ENCODE results near the gene CPT1A. TPM values are rescaled to one million over a fixed set of nuclear protein-coding genes. Genes with fewer than 3 reads are reported as not detected.

Gene CPT1A
- total RNA-seq, 1 experiment from 2014 or later = 13.1 TPM

GRCh38 chr11:68762481-68762880 is 79.2 kb downstream of the CPT1A start:
- H4K20me1 ChIP-seq (ENCODE audit: insufficient read depth, low read depth, low read length) = no peaks in the 10 kb centered on the region
- no peaks in the 10 kb centered on the region for H3K79me2 ChIP-seq (ENCODE audit: low read length)
- no peaks in the 10 kb centered on the region for H3K36me3 ChIP-seq (ENCODE audit: insufficient read depth, low read length)
- no peaks in the 10 kb centered on the region for H3K9me2 ChIP-seq (replicated peaks; ENCODE audit: insufficient read depth, low read length)
- no peak overlapping the region for H3K4me3 ChIP-seq (ENCODE audit: low read length)
- no peaks in the 10 kb centered on the region for H3K4me1 ChIP-seq (ENCODE audit: low read length)
- DNase-seq = no peak
- H3K9ac ChIP-seq (ENCODE audit: low read length) = no peak overlapping the region
- no peak overlapping the region for H2AFZ ChIP-seq (ENCODE audit: low read length)
- H3K9me3 ChIP-seq (ENCODE audit: low read length) = no peaks in the 10 kb centered on the region
- no peaks in the 10 kb centered on the region for H3K27me3 ChIP-seq (ENCODE audit: low read length)
- no peak overlapping the region for H3K4me2 ChIP-seq (ENCODE audit: low read depth, low read length, poor library complexity, severe bottlenecking)
- H3K27ac ChIP-seq (ENCODE audit: low read length) = no peak overlapping the region

- Histone ChIP-seq H3K4me1 (ENCODE audit: low read length) (no peaks in the 10 kb centered on the region), H3K9me3 (ENCODE audit: low read length) (no peaks in the 10 kb centered on the region), H3K4me2 (ENCODE audit: low read depth, low read length, poor library complexity, severe bottlenecking) (no peak overlapping the region), H3K9me2 (replicated peaks; ENCODE audit: insufficient read depth, low read length) (no peaks in the 10 kb centered on the region), H3K9ac (ENCODE audit: low read length) (no peak overlapping the region), H3K27ac (ENCODE audit: low read length) (no peak overlapping the region), H4K20me1 (ENCODE audit: insufficient read depth, low read depth, low read length) (no peaks in the 10 kb centered on the region), H3K4me3 (ENCODE audit: low read length) (no peak overlapping the region), H3K36me3 (ENCODE audit: insufficient read depth, low read length) (no peaks in the 10 kb centered on the region), H3K27me3 (ENCODE audit: low read length) (no peaks in the 10 kb centered on the region), H3K79me2 (ENCODE audit: low read length) (no peaks in the 10 kb centered on the region), H2AFZ (ENCODE audit: low read length) (no peak overlapping the region)
- DNase-seq = no peak
Measured at GRCh38 chr11:68761801-68762200, 79.9 kb downstream of the CPT1A start.

- Histone ChIP-seq H2AFZ (ENCODE audit: low read length) (no peak overlapping the region), H3K9ac (ENCODE audit: low read length) (no peak overlapping the region), H3K27me3 (ENCODE audit: low read length) (no peaks in the 10 kb centered on the region), H3K27ac (ENCODE audit: low read length) (no peak overlapping the region), H3K36me3 (ENCODE audit: insufficient read depth, low read length) (no peaks in the 10 kb centered on the region), H3K4me1 (ENCODE audit: low read length) (no peaks in the 10 kb centered on the region), H3K4me2 (ENCODE audit: low read depth, low read length, poor library complexity, severe bottlenecking) (no peak overlapping the region), H3K4me3 (ENCODE audit: low read length) (no peak overlapping the region), H3K9me2 (replicated peaks; ENCODE audit: insufficient read depth, low read length) (no peaks in the 10 kb centered on the region), H4K20me1 (ENCODE audit: insufficient read depth, low read depth, low read length) (no peaks in the 10 kb centered on the region), H3K9me3 (ENCODE audit: low read length) (no peaks in the 10 kb centered on the region), H3K79me2 (ENCODE audit: low read length) (no peaks in the 10 kb centered on the region)
- DNase-seq = no peak
Measured at GRCh38 chr11:68759991-68760390, 81.7 kb downstream of the CPT1A start.

- Histone ChIP-seq H2AFZ (ENCODE audit: low read length) (no peak overlapping the region), H3K9me2 (replicated peaks; ENCODE audit: insufficient read depth, low read length) (no peaks in the 10 kb centered on the region), H3K4me3 (ENCODE audit: low read length) (no peak overlapping the region), H3K79me2 (ENCODE audit: low read length) (no peaks in the 10 kb centered on the region), H3K27ac (ENCODE audit: low read length) (no peak overlapping the region), H4K20me1 (ENCODE audit: insufficient read depth, low read depth, low read length) (no peaks in the 10 kb centered on the region), H3K4me1 (ENCODE audit: low read length) (no peaks in the 10 kb centered on the region), H3K4me2 (ENCODE audit: low read depth, low read length, poor library complexity, severe bottlenecking) (no peak overlapping the region), H3K27me3 (ENCODE audit: low read length) (no peaks in the 10 kb centered on the region), H3K9ac (ENCODE audit: low read length) (no peak overlapping the region), H3K9me3 (ENCODE audit: low read length) (no peaks in the 10 kb centered on the region), H3K36me3 (ENCODE audit: insufficient read depth, low read length) (no peaks in the 10 kb centered on the region)
- no peak for DNase-seq
Measured at GRCh38 chr11:68757711-68758110, 84.0 kb downstream of the CPT1A start.

GRCh38 chr11:68756171-68756766 is 85.4 kb downstream of the CPT1A start:
- Histone ChIP-seq H3K27ac (ENCODE audit: low read length) (no peak overlapping the region), H3K9ac (ENCODE audit: low read length) (no peak overlapping the region), H3K36me3 (ENCODE audit: insufficient read depth, low read length) (no peaks in the 10 kb centered on the region), H3K27me3 (ENCODE audit: low read length) (no peaks in the 10 kb centered on the region), H2AFZ (ENCODE audit: low read length) (no peak overlapping the region), H3K79me2 (ENCODE audit: low read length) (no peaks in the 10 kb centered on the region), H3K9me2 (replicated peaks; ENCODE audit: insufficient read depth, low read length) (no peaks in the 10 kb centered on the region), H4K20me1 (ENCODE audit: insufficient read depth, low read depth, low read length) (no peaks in the 10 kb centered on the region), H3K4me1 (ENCODE audit: low read length) (no peaks in the 10 kb centered on the region), H3K4me2 (ENCODE audit: low read depth, low read length, poor library complexity, severe bottlenecking) (no peak overlapping the region), H3K4me3 (ENCODE audit: low read length) (no peak overlapping the region), H3K9me3 (ENCODE audit: low read length) (no peaks in the 10 kb centered on the region)
- no peak for DNase-seq

GRCh38 chr11:68753300-68753699 is 88.4 kb downstream of the CPT1A start:
- Histone ChIP-seq H4K20me1 (ENCODE audit: insufficient read depth, low read depth, low read length) (no peaks in the 10 kb centered on the region), H3K4me1 (ENCODE audit: low read length) (no peaks in the 10 kb centered on the region), H3K4me2 (ENCODE audit: low read depth, low read length, poor library complexity, severe bottlenecking) (no peak overlapping the region), H3K27me3 (ENCODE audit: low read length) (no peaks in the 10 kb centered on the region), H3K36me3 (ENCODE audit: insufficient read depth, low read length) (no peaks in the 10 kb centered on the region), H3K9me3 (ENCODE audit: low read length) (no peaks in the 10 kb centered on the region), H3K27ac (ENCODE audit: low read length) (no peak overlapping the region), H3K4me3 (ENCODE audit: low read length) (no peak overlapping the region), H2AFZ (ENCODE audit: low read length) (no peak overlapping the region), H3K9me2 (replicated peaks; ENCODE audit: insufficient read depth, low read length) (no peaks in the 10 kb centered on the region), H3K9ac (ENCODE audit: low read length) (no peak overlapping the region), H3K79me2 (ENCODE audit: low read length) (no peaks in the 10 kb centered on the region)
- peak; percentile 59 for DNase-seq

- Histone ChIP-seq H3K4me1 (ENCODE audit: low read length) (no peaks in the 10 kb centered on the region), H3K9me3 (ENCODE audit: low read length) (no peaks in the 10 kb centered on the region), H3K79me2 (ENCODE audit: low read length) (no peaks in the 10 kb centered on the region), H3K36me3 (ENCODE audit: insufficient read depth, low read length) (no peaks in the 10 kb centered on the region), H2AFZ (ENCODE audit: low read length) (no peak within 1 kb of the TSS), H3K9me2 (replicated peaks; ENCODE audit: insufficient read depth, low read length) (no peaks in the 10 kb centered on the region), H3K4me3 (ENCODE audit: low read length) (peak within 1 kb of the TSS; percentile 49; the same call in 1 of the 2 replicates), H3K27ac (ENCODE audit: low read length) (no peak within 1 kb of the TSS), H4K20me1 (ENCODE audit: insufficient read depth, low read depth, low read length) (no peaks in the 10 kb centered on the region), H3K9ac (ENCODE audit: low read length) (peak within 1 kb of the TSS; percentile 52), H3K4me2 (ENCODE audit: low read depth, low read length, poor library complexity, severe bottlenecking) (peak within 1 kb of the TSS; percentile 43), H3K27me3 (ENCODE audit: low read length) (no peaks in the 10 kb centered on the region)
- peak; percentile 92 for DNase-seq
Measured at GRCh38 chr11:68751331-68751856, 90.3 kb downstream of the CPT1A start, which contains the start of gene TESMIN. Gene TESMIN (minus strand): TSS chr11:68751520. CDS start chr11:68750660, 860 bp downstream.

- no peaks in the 10 kb centered on the region for H3K27me3 ChIP-seq (ENCODE audit: low read length)
- H3K4me1 ChIP-seq (ENCODE audit: low read length) = no peaks in the 10 kb centered on the region
- DNase-seq = no peak
- H3K27ac ChIP-seq (ENCODE audit: low read length) = no peak overlapping the region
- peak overlapping the region; percentile 43 for H3K4me2 ChIP-seq (ENCODE audit: low read depth, low read length, poor library complexity, severe bottlenecking)
- H2AFZ ChIP-seq (ENCODE audit: low read length) = no peak overlapping the region
- H3K79me2 ChIP-seq (ENCODE audit: low read length) = no peaks in the 10 kb centered on the region
- H3K9me2 ChIP-seq (replicated peaks; ENCODE audit: insufficient read depth, low read length) = no peaks in the 10 kb centered on the region
- H3K9me3 ChIP-seq (ENCODE audit: low read length) = no peaks in the 10 kb centered on the region
- no peaks in the 10 kb centered on the region for H3K36me3 ChIP-seq (ENCODE audit: insufficient read depth, low read length)
- H3K9ac ChIP-seq (ENCODE audit: low read length) = peak overlapping the region; percentile 52
- H4K20me1 ChIP-seq (ENCODE audit: insufficient read depth, low read depth, low read length) = no peaks in the 10 kb centered on the region
- peak overlapping the region; percentile 49; the same call in 1 of the 2 replicates for H3K4me3 ChIP-seq (ENCODE audit: low read length)
Measured at GRCh38 chr11:68751004-68751325, 90.8 kb downstream of the CPT1A start.

Data from Karpas-422 (cell line).